Bone marrow (tissue), 2 donors: ENCODE data around the gene METAP1.
"Not testable (repeated sequence)": the region's sequence is repeated elsewhere in the genome, so short reads cannot be mapped to it uniquely, and the experiment has no call there.

Experiments
- DNase-seq, 2 donors: peaks; one replicate each; lab custom pipeline; 2025; lab: John Stamatoyannopoulos, UW

The METAP1 gene

GRCh38 chr4:98997166-98997565 is 1.6 kb downstream of the METAP1 start:
- no peak for DNase-seq

- DNase-seq: no peak
These were observed 3.0 kb downstream of the METAP1 start for GRCh38 chr4:98998551-98998950.

- DNase-seq: no peak
These were observed 6.8 kb downstream of the METAP1 start for GRCh38 chr4:99002279-99002678.

- no peak for DNase-seq
These were observed 12.5 kb downstream of the METAP1 start for GRCh38 chr4:99008051-99008450.

- DNase-seq: no peak
These were observed 16.4 kb downstream of the METAP1 start for GRCh38 chr4:99011910-99012309.

GRCh38 chr4:99013402-99013843 is 17.9 kb downstream of the METAP1 start:
- DNase-seq: no peak

GRCh38 chr4:99013884-99014523 is 18.5 kb downstream of the METAP1 start:
- DNase-seq: no peak

GRCh38 chr4:99021386-99021785 is 25.9 kb downstream of the METAP1 start:
- DNase-seq: no peak

- no peak for DNase-seq
These were observed 27.0 kb downstream of the METAP1 start for GRCh38 chr4:99022566-99022965.

- DNase-seq: not testable (repeated sequence)
These were observed 28.3 kb downstream of the METAP1 start for GRCh38 chr4:99023800-99024251.

- DNase-seq: no peak
These were observed 29.2 kb downstream of the METAP1 start for GRCh38 chr4:99024481-99025275.

- DNase-seq: no peak
These were observed 30.0 kb downstream of the METAP1 start for GRCh38 chr4:99025506-99025905.

GRCh38 chr4:99027304-99027703 is 31.8 kb downstream of the METAP1 start:
- no peak for DNase-seq

- DNase-seq: no peak
These were observed 32.7 kb downstream of the METAP1 start for GRCh38 chr4:99028187-99028586.

GRCh38 chr4:99029018-99029735 is 33.7 kb downstream of the METAP1 start:
- DNase-seq: no peak

- DNase-seq: peak in 1 of 2 donors; percentile 0
These were observed 34.3 kb downstream of the METAP1 start for GRCh38 chr4:99029852-99030251.

GRCh38 chr4:99033956-99034355 is 38.4 kb downstream of the METAP1 start:
- DNase-seq: no peak

- no peak for DNase-seq
These were observed 42.7 kb downstream of the METAP1 start for GRCh38 chr4:99038213-99038612.

- peak in 1 of 2 donors; percentile 54 for DNase-seq
These were observed 47.8 kb downstream of the METAP1 start for GRCh38 chr4:99043346-99043745.

GRCh38 chr4:99047710-99048109 is 52.2 kb downstream of the METAP1 start:
- no peak for DNase-seq

GRCh38 chr4:99052902-99053301 is 57.4 kb downstream of the METAP1 start:
- no peak for DNase-seq

GRCh38 chr4:99054428-99054994 is 59.0 kb downstream of the METAP1 start:
- DNase-seq: no peak
